OCI-LY7 (cell line): Measurements from ENCODE around the gene UNC13B.

ENCODE experiments used
- EZH2phosphoT487 ChIP-seq: fragments of 200-600 bp; sonication (generic); IDR thresholded peaks from 2 replicates; pipeline ENCODE4 v1.6.1; 2018; ENCODE audit warnings: low read depth, borderline replicate concordance, mild to moderate bottlenecking, mixed run types, antibody characterized with exemption, low read length, moderate library complexity, mixed read lengths
- TF ChIP-seq, protein P1 (sequence below): fragments of 200-600 bp; sonication (generic); conservative IDR thresholded peaks from 2 replicates; pipeline ENCODE4 v1.5.1; 2014; ENCODE audit warnings: mild to moderate bottlenecking, antibody characterized with exemption, low read length, moderate library complexity, mixed read lengths

DNA sequence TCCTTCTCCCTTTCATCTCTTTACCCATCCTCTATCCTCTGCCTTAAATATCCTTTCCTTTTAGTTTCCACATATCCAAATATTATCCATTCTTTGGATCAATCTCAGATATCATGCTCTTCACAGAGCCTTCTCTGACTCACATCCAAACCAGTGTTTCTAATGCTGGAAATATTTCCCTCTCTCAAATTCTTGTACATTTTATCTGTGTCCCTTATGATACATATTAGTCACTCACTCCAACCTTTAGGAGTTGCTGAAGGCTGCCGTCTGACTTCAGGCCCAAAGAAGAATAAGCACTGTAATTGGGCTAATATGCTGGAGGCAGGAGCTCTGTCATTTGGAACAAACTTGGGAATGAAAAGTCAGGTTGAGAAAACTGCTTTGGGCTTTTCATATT, 171.7 kb downstream of the UNC13B start:
- TF ChIP-seq, protein P1, sequence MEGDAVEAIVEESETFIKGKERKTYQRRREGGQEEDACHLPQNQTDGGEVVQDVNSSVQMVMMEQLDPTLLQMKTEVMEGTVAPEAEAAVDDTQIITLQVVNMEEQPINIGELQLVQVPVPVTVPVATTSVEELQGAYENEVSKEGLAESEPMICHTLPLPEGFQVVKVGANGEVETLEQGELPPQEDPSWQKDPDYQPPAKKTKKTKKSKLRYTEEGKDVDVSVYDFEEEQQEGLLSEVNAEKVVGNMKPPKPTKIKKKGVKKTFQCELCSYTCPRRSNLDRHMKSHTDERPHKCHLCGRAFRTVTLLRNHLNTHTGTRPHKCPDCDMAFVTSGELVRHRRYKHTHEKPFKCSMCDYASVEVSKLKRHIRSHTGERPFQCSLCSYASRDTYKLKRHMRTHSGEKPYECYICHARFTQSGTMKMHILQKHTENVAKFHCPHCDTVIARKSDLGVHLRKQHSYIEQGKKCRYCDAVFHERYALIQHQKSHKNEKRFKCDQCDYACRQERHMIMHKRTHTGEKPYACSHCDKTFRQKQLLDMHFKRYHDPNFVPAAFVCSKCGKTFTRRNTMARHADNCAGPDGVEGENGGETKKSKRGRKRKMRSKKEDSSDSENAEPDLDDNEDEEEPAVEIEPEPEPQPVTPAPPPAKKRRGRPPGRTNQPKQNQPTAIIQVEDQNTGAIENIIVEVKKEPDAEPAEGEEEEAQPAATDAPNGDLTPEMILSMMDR = no peak
- TF ChIP-seq EZH2phosphoT487 = no peak
